NCI-H2171 treated with DMSO at 0.1 percent for 48 hours (cell line): ENCODE measurements around the gene PLXNA4.

ENCODE experiments used
- DNase-seq: peaks from one replicate; lab custom pipeline; 2025; lab: John Stamatoyannopoulos, UW

The PLXNA4 gene

GRCh38 chr7:132113536-132114371 is 462.5 kb downstream of the PLXNA4 start:
- no peak for DNase-seq

DNA sequence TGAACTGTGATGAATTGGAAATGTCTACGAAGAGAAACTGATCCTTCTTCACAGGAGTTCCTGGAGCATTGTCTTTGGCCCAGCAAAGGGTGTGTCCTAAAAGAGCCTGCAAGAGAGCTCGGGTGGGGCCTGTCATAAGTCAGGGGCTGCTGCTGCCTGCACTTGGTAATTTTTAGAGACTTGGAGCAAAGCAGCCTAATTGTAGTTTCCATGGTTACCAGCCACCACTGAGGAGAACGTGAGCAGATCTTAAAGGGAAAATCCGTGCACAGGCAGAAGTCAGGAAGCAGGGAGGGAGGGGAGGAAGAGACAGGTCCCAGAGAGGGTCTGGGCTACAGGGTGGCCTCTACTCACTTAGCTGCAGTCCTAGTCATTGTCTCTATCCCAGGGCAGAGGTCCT is 463.6 kb downstream of the PLXNA4 start:
- no peak for DNase-seq

GRCh38 chr7:132112106-132112505 is 464.2 kb downstream of the PLXNA4 start:
- DNase-seq: no peak

- no peak for DNase-seq
Measured at GRCh38 chr7:132110692-132111091, 465.6 kb downstream of the PLXNA4 start.

GRCh38 chr7:132109769-132110168 is 466.5 kb downstream of the PLXNA4 start:
- DNase-seq: no peak

- DNase-seq: no peak
Measured at GRCh38 chr7:132108563-132108962, 467.7 kb downstream of the PLXNA4 start.

- no peak for DNase-seq
Measured at GRCh38 chr7:132106491-132106890, 469.8 kb downstream of the PLXNA4 start.

DNA sequence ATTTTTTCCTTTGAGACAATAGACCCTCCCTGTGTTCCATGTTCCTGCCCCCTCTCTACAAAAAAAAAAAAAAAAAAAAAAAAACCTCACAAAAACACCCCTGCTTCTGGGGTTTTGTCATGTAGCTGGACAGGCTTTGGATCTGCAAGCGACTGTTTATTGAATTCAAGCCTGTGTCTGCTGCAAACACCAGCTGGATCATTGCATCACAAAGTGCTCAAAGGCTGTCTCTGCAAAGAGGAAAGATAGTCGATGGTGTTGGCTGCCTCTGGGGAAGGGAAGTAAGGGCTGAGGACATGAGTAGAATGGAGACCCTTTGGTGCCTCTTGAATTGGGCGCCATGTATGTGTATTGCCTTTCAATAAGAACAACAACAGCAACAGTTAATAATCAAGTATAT is 471.2 kb downstream of the PLXNA4 start:
- DNase-seq: no peak

GRCh38 chr7:132103718-132104117 is 472.6 kb downstream of the PLXNA4 start:
- no peak for DNase-seq

GRCh38 chr7:132102942-132103341 is 473.3 kb downstream of the PLXNA4 start:
- DNase-seq: peak; percentile 89

- DNase-seq: no peak
Measured at GRCh38 chr7:132102391-132102790, 473.9 kb downstream of the PLXNA4 start.

- no peak for DNase-seq
Measured at GRCh38 chr7:132100981-132101380, 475.3 kb downstream of the PLXNA4 start.

GRCh38 chr7:132100483-132100882 is 475.8 kb downstream of the PLXNA4 start:
- no peak for DNase-seq

- no peak for DNase-seq
Measured at GRCh38 chr7:132099163-132099562, 477.1 kb downstream of the PLXNA4 start.

DNA sequence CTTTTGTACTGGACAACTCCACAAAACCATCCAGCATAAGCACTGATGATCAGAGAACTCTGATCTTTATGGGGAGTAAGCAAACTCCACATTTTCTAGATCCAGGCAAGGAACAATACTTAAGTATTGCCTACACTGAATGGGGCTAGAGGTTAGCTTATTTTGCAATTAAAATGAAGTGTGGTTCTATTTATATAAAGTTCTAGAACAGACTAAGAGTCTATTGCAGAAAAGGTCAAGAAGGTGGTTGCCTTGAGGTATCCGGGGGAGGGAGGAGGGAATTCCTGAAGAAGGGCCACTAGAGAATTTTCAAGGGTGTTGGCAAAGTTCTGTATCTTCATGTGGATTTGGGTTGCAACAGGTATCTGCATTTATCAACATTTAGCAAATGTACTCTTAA is 477.9 kb downstream of the PLXNA4 start:
- no peak for DNase-seq

GRCh38 chr7:132097550-132098134 is 478.6 kb downstream of the PLXNA4 start:
- peak; percentile 97 for DNase-seq

DNA sequence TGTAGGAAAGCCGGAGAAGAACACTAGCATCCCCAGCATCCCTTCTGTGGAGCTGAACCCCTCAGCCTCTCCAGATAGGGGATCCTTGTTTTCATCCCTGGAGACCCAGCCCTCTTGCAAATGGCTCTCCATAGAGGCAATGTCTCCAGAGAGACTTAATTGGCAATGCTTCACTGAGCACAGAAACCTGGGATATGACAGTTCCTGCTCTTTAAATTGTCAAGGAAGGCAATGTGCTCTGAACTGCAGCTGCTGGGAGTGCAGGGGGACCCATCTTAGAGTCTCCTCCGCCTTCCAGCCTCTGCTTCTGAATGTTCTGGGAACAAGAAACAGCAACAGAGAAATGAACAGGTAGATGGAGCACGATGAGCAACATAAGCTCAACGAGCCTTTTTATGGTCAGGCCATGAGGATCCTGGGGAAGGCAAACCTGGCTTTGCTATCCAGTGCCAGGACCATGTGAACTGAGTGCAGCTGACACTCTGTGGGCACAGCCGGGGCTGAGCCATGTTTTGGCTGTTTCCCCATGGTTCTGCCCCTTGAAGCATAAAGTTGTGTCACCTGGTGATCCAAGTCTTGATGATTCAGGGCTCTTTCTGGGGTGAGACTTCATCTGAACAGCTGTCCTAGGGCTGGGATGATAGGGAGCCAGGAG is 481.0 kb downstream of the PLXNA4 start:
- DNase-seq: peak; percentile 78

GRCh38 chr7:132092106-132092505 is 484.2 kb downstream of the PLXNA4 start:
- peak; percentile 94 for DNase-seq

DNA sequence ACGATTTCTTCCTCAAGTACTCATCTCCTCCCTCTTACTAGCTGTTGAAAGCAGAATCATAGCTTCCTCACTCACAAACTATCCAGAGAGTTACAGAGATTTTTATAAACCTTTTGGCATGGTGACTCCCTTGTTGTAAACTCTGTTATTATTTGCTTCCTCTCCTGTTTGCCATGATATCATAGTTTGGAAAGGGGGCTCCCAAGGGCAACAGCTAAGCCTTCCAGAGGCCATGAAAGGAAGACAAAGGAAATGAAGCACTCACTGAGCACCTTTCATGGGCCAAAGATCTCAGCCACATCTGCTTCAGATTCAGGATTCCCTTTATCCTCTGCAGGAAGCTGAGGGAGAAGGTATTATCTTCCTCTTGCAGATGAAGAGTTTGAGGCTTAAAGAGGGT is 484.6 kb downstream of the PLXNA4 start:
- no peak for DNase-seq

- no peak for DNase-seq
Measured at GRCh38 chr7:132090444-132090843, 485.8 kb downstream of the PLXNA4 start.

DNA sequence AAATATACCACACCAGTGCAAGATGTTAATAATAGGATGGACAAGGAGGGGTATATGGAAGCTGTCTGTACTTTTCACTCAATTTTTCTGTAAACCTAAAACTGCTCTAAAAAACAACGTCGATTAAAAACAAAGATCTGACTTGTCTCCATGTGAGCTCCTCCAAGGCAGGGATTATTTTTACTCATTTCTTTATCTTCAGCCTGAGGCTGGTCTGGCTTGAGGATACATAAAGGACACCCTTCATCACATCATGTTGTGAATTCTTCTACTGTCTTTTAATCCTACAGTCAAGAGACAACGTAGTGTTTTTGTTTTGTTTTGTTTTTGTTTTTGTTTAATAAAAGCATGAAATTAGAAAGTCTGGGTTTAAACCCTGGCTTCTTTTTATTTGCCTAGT is 486.9 kb downstream of the PLXNA4 start:
- DNase-seq: no peak

GRCh38 chr7:132087421-132087820 is 488.8 kb downstream of the PLXNA4 start:
- DNase-seq: no peak

DNA sequence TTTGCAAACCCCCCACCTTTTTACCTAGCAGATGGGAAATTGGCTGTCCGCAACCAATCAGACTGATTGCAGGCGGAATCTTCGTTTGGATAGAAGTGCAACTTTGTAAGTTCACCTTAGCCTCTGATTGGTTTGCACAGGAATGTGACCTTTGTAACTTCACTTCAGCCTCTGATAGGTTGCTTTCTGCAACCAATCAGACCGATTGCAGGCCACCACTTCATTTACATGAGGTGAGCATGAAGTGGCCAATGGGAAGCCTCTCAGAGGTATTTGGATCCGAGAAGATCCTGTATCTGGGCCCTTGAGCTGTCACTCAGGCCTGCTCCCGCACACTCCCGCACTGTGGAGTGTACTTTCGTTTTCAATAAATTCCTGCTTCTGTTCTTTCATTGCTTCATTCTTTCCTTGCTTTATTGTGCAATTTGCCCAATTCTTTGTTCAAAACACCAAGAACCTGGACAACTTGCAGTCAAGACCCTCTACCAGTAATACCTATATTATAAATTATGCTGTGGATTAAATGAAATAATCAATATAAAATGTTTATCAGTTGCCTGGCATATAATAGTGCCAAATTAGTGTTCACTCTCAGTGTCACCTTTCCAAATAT is 491.4 kb downstream of the PLXNA4 start:
- no peak for DNase-seq
